ENCODE results near the gene PIH1D1.

Gene PIH1D1

GRCh38 chr19:49440439-49441209 is 11.0 kb downstream of the PIH1D1 start:
- intact Hi-C loops (cut with DNase I): loop anchor here (5.0 kb wide), 1 partner anchor 213 kb away; no protein-coding TSS in a partner anchor
- no peak for DNase-seq

- DNase-seq: no peak
- intact Hi-C loops (cut with DNase I): loop anchor here (5.0 kb wide), 1 partner anchor 213 kb away; no protein-coding TSS in a partner anchor
Observed at GRCh38 chr19:49439836-49440235, 11.8 kb downstream of the PIH1D1 start.

- peak in 8 of 10 donors; percentile 41 to 93 (median 57) for DNase-seq
- intact Hi-C loops (cut with DNase I): no loop called here
Observed at GRCh38 chr19:49438261-49438660, 13.4 kb downstream of the PIH1D1 start.

GRCh38 chr19:49437231-49437630 is 14.4 kb downstream of the PIH1D1 start:
- intact Hi-C loops (cut with DNase I): no loop called here
- DNase-seq: peak in 9 of 10 donors; percentile 42 to 95 (median 72)

GRCh38 chr19:49436381-49437017 is 15.1 kb downstream of the PIH1D1 start:
- intact Hi-C loops (cut with DNase I): no loop called here
- peak in 4 of 10 donors; percentile 43 to 91 (median 66) for DNase-seq

- intact Hi-C loops (cut with DNase I): no loop called here
- DNase-seq: no peak
Observed at GRCh38 chr19:49435670-49436069, 15.9 kb downstream of the PIH1D1 start.

GRCh38 chr19:49434907-49435583 is 16.6 kb downstream of the PIH1D1 start:
- intact Hi-C loops (cut with DNase I): no loop called here
- DNase-seq: peak in 3 of 10 donors; percentile 46 to 77 (median 48)

DNA sequence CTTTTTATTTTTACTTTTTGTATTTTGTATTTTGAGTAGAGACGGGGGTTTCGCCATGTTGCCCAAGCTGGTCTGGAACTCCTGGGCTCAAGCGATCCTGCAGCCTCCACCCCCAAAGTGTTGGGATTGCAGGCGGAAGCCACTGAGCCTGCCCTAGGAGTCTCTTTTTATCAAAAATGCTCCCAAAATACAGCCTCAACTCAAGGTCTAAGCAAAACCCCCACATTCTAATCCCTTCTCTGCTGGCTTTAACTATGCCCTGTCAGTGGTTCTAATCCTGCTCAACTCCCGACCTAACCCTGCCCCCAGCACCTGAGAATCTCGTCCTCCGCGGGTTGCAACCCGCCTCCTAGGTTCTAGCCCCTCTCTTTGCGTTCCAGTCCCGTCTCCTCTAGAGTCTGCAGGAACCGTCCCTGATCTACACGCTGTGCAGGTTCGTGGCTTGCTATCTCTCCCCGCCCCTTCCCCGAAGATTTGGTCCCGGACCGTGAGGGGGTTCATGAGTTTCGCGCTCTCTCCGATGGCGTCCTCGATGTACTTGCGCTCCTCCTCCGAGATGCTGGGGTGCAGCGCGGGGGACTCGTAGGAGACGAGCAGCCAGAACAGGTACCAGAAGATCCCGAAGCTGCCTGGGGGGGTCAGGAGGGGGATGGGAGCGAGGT is 18.2 kb downstream of the PIH1D1 start:
- intact Hi-C loops (cut with DNase I): no loop called here

DNA sequence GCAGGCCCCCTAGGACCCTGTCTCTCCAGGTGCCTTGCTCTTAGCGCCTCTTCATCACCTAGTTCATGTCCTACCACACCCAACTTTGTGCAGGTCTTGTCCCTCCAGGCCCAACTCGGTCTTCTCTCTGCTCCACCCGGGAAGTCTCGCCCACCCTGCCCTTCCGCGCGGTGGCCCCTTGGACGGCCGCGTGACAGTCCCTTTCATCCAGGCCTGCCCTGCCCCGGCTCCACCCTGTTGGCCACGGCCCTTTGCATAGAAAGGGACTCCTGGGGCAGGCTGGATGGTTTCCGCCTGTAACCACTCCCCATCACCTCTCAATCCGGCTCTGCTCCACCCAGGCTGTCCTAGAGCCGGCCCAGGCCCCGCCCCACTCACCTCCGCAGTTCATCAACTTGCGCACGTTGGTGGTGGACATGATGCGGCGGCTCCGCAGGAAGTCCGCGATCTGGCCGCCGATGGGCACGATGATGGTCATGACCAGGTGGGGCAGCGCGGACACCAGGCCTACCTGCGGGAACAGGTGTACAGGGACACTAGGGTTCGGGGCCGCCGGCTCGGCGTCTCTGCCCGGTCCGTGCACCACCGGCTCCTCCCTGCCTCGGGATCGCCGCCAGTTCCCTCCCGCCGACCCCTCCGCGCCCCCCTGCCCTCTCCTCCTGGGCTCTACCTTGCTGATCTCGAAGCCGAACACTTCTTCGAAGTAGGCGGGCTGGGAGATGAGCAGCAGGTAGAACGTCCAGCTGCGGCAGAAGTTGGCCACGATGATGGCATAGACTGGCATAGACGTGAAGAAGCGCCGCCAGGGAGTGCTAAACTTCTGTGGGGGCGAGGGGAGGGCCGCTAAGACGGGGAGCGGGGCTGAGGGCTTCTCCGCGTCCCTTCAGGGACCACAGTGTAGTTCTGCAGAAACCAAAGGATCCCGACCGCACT is 19.2 kb downstream of the PIH1D1 start:
- intact Hi-C loops (cut with DNase I): no loop called here
- DNase-seq: no peak

More for the DNA sequence above, 18.2 kb downstream of the PIH1D1 start:
- DNase-seq: no peak

DNA sequence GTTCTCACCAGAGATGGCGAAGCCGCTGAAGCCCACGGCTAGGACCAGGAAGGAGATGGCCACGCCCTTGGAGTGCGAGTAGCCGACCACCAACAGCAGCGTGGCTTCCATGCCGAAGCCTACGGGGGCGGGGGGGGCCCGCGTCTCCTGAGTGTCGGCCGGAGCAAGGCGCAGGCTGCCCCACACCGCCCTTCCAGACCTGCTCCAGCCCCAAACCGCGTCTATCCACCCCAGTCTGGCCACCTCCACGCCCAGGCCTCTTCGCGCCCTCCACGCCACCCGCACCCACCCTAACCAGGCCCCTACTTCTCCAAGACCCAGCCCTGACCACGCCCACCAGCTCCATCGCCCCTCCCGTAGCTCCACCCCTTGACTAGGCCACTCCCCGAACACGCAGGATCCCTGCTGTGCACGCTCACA is 20.3 kb downstream of the PIH1D1 start:
- peak in 1 of 10 donors; percentile 49 for DNase-seq
- intact Hi-C loops (cut with DNase I): no loop called here

GRCh38 chr19:49430678-49431329 is 20.8 kb downstream of the PIH1D1 start:
- intact Hi-C loops (cut with DNase I): no loop called here
- peak in 3 of 10 donors; percentile 38 to 84 (median 61) for DNase-seq

GRCh38 chr19:49430172-49430677 is 21.4 kb downstream of the PIH1D1 start:
- intact Hi-C loops (cut with DNase I): no loop called here
- no peak for DNase-seq

GRCh38 chr19:49428547-49429451 is 22.8 kb downstream of the PIH1D1 start:
- no peak for DNase-seq

GRCh38 chr19:49427855-49428546 is 23.6 kb downstream of the PIH1D1 start:
- peak in 2 of 10 donors; percentile 88 to 90 for DNase-seq
- intact Hi-C loops (cut with DNase I): no loop called here

More at GRCh38 chr19:49428547-49429451, 22.8 kb downstream of the PIH1D1 start:
- intact Hi-C loops (cut with DNase I): no loop called here

DNA sequence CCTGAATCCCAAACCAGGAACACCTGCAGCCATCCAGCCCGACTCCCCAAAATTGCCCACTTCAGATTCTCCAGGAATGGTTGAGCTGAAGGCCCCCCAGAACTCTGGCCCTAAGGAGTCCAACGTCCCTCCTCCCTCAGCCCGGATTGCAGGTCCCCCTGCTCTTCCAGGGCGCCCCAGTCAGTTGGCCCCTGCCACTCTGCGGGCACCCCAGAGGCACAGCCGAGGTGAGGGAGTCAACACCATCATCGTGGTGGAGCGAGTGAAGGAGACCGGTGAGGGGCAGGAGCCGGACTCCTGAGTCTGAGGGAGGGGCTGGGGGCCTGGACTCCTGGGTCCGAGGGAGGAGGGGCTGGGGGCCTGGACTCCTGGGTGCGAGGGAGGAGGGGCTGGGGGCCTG is 24.3 kb downstream of the PIH1D1 start:
- intact Hi-C loops (cut with DNase I): no loop called here
- no peak for DNase-seq

DNA sequence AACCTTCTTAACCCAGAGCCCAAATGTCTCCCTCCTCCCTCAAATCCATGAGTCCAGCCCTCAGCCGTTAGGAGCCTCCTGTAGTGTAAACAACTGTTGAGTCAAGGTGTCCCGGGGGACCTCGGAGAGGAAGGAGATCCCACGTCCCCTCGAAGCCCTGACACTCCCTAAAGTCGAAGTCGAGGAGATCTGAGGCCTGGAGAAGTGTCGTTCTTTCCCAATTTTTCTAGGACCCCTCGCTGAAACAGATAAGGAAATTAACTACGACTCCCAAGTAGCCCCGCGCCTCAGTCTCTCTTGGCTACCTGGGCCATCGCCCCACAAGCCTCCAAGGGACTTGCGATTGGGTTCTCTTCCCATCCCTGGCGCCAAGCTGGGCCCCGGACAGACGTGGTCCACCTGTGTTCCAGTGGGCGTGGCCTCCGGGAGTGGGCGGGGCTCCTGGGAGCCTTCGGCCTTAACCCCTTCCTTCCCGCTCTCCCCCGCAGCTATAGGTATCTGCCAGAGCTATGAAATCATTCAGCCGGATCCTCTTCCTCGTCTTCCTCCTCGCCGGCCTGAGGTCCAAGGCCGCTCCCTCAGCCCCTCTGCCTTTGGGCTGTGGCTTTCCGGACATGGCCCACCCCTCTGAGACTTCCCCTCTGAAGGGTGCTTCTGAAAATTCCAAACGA is 25.6 kb downstream of the PIH1D1 start:
- intact Hi-C loops (cut with DNase I): no loop called here
- DNase-seq: no peak

DNA sequence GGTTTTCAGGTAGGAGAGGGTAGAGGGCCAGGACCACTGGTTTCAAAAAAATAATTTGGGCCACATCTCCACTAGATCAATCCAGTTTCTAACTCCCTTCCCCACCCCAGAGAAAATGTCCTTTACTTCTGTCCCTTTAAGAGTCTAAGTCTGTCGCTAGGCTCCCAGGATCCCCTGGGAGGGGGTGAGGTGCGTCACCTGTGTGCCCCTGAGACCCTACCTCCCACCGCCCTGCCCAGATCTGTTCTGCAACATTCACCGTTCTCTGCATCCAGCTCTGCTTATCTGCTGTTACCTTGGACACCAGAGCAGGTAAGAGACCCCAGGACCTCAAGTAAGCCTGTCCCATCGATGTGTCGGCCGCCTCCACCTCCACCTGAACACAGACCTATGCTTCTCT is 26.4 kb downstream of the PIH1D1 start, which contains the start of gene GFY:
TSS of gene GFY (plus strand) at position 211 of the 400 bp plus-strand sequence. CDS start 1,043 bp downstream, outside the sequence.
- intact Hi-C loops (cut with DNase I): no loop called here
- no peak for DNase-seq
